Adipocyte (in vitro differentiated cells): ENCODE results near the gene CHD8.
A peak's percentile ranks its signal among the peaks of the same experiment; 100 is the strongest.

ENCODE experiments used
- DNase-seq: peaks from one replicate; pipeline ENCODE4 v3.0.0-alpha.2; 2015; ENCODE audit warnings: low read depth
- H3K27me3 ChIP-seq: replicated peaks from 2 replicates; pipeline ENCODE4 v1.7.0; 2013; ENCODE audit warnings: mild to moderate bottlenecking, low read length, moderate library complexity; ENCODE audit not compliant: control insufficient read depth, insufficient read depth
- H3K36me3 ChIP-seq: 2 replicates; pipeline ENCODE4 v1.7.0; 2013; ENCODE audit warnings: low read length, mild to moderate bottlenecking, moderate library complexity; ENCODE audit not compliant: control insufficient read depth, insufficient read depth, severe bottlenecking
- H3K4me1 ChIP-seq: 2 replicates; pipeline ENCODE4 v1.7.0; 2013; ENCODE audit warnings: mild to moderate bottlenecking, low read length, moderate library complexity; ENCODE audit not compliant: control insufficient read depth, insufficient read depth
- H3K4me3 ChIP-seq: 2 replicates; pipeline ENCODE4 v1.7.0; 2013; ENCODE audit warnings: mild to moderate bottlenecking, low read length, moderate library complexity
- H3K9ac ChIP-seq: 2 replicates; pipeline ENCODE4 v1.7.0; 2013; ENCODE audit warnings: mild to moderate bottlenecking, low read length, moderate library complexity
- H3K9me3 ChIP-seq: 2 replicates; pipeline ENCODE4 v1.7.0; 2013; ENCODE audit warnings: mild to moderate bottlenecking, low read length, moderate library complexity; ENCODE audit not compliant: control insufficient read depth

CHD8 gene

GRCh38 chr14:21455912-21456667 is at the start of gene CHD8:
Gene CHD8, minus strand, starts transcription at chr14:21456123. Its CDS starts 24,480 bp downstream, at chr14:21431643.
- H3K27me3 ChIP-seq = no peaks in the 10 kb centered on the region
- peaks cover 15% of the 10 kb centered on the region for H3K36me3 ChIP-seq
- peak within 1 kb of the TSS; percentile 99 for H3K9ac ChIP-seq
- no peaks in the 10 kb centered on the region for H3K9me3 ChIP-seq
- DNase-seq = peak; percentile 100
- H3K4me3 ChIP-seq = peak within 1 kb of the TSS; percentile 97
- peaks cover 7% of the 10 kb centered on the region for H3K4me1 ChIP-seq

- peaks cover 35% of the 10 kb centered on the region for H3K36me3 ChIP-seq
- no peaks in the 10 kb centered on the region for H3K9me3 ChIP-seq
- no peak overlapping the region for H3K4me3 ChIP-seq
- DNase-seq = no peak
- H3K27me3 ChIP-seq = no peaks in the 10 kb centered on the region
- H3K9ac ChIP-seq = no peak overlapping the region
- peaks cover 10% of the 10 kb centered on the region for H3K4me1 ChIP-seq
Measured at GRCh38 chr14:21505012-21505553, 49.2 kb upstream of the CHD8 start.

- Histone ChIP-seq H3K4me1 (peaks cover 7% of the 10 kb centered on the region), H3K36me3 (peaks cover 52% of the 10 kb centered on the region), H3K27me3 (no peaks in the 10 kb centered on the region), H3K4me3 (no peak overlapping the region), H3K9me3 (no peaks in the 10 kb centered on the region), H3K9ac (no peak overlapping the region)
- no peak for DNase-seq
Measured at GRCh38 chr14:21503376-21503775, 47.5 kb upstream of the CHD8 start.

GRCh38 chr14:21501568-21501967 is 45.6 kb upstream of the CHD8 start:
- Histone ChIP-seq H3K36me3 (peaks cover 69% of the 10 kb centered on the region), H3K4me3 (no peak overlapping the region), H3K27me3 (no peaks in the 10 kb centered on the region), H3K4me1 (peaks cover 16% of the 10 kb centered on the region), H3K9me3 (no peaks in the 10 kb centered on the region), H3K9ac (no peak overlapping the region)
- no peak for DNase-seq

GRCh38 chr14:21498540-21499526 is 42.9 kb upstream of the CHD8 start:
- no peaks in the 10 kb centered on the region for H3K9me3 ChIP-seq
- H3K4me1 ChIP-seq = peaks cover 30% of the 10 kb centered on the region
- no peaks in the 10 kb centered on the region for H3K27me3 ChIP-seq
- peaks cover 87% of the 10 kb centered on the region for H3K36me3 ChIP-seq
- H3K4me3 ChIP-seq = no peak overlapping the region
- peak; percentile 73 for DNase-seq
- H3K9ac ChIP-seq = no peak overlapping the region

GRCh38 chr14:21496453-21496852 is 40.5 kb upstream of the CHD8 start:
- peak; percentile 50 for DNase-seq
- Histone ChIP-seq H3K9me3 (no peaks in the 10 kb centered on the region), H3K4me3 (no peak overlapping the region), H3K27me3 (no peaks in the 10 kb centered on the region), H3K4me1 (peaks cover 30% of the 10 kb centered on the region), H3K36me3 (peaks cover 88% of the 10 kb centered on the region), H3K9ac (no peak overlapping the region)

- peaks cover 30% of the 10 kb centered on the region for H3K4me1 ChIP-seq
- DNase-seq = peak; percentile 53
- H3K4me3 ChIP-seq = no peak overlapping the region
- H3K27me3 ChIP-seq = no peaks in the 10 kb centered on the region
- peaks cover 88% of the 10 kb centered on the region for H3K36me3 ChIP-seq
- H3K9ac ChIP-seq = no peak overlapping the region
- no peaks in the 10 kb centered on the region for H3K9me3 ChIP-seq
Measured at GRCh38 chr14:21494902-21495762, 39.2 kb upstream of the CHD8 start.

- H3K27me3 ChIP-seq = no peaks in the 10 kb centered on the region
Measured at GRCh38 chr14:21486640-21487087, 30.7 kb upstream of the CHD8 start.

GRCh38 chr14:21476925-21477681 is 21.2 kb upstream of the CHD8 start, which contains the start of the genes RAB2B and TOX4:
Gene RAB2B, minus strand, starts transcription at chr14:21476959. Its CDS starts 87 bp downstream, at chr14:21476872.
Gene TOX4, plus strand, starts transcription at chr14:21477195. Its CDS starts 84 bp downstream, at chr14:21477279.
- Histone ChIP-seq H3K4me1 (peaks cover 19% of the 10 kb centered on the region), H3K4me3 (peak within 1 kb of the TSS; percentile 92), H3K27me3 (no peaks in the 10 kb centered on the region), H3K9me3 (no peaks in the 10 kb centered on the region), H3K9ac (peak within 1 kb of the TSS; percentile 90), H3K36me3 (peaks cover 35% of the 10 kb centered on the region)
- DNase-seq = peak; percentile 99

More at GRCh38 chr14:21486640-21487087, 30.7 kb upstream of the CHD8 start:
- peak; percentile 83 for DNase-seq
- Histone ChIP-seq H3K4me3 (peak overlapping the region; percentile 15), H3K9ac (no peak overlapping the region), H3K36me3 (peaks cover 48% of the 10 kb centered on the region), H3K9me3 (no peaks in the 10 kb centered on the region), H3K4me1 (peaks cover 19% of the 10 kb centered on the region)

GRCh38 chr14:21476523-21476924 is 20.6 kb upstream of the CHD8 start:
- Histone ChIP-seq H3K4me3 (peak overlapping the region; percentile 92), H3K36me3 (peaks cover 29% of the 10 kb centered on the region), H3K9ac (peak overlapping the region; percentile 88), H3K27me3 (no peaks in the 10 kb centered on the region), H3K4me1 (peaks cover 19% of the 10 kb centered on the region), H3K9me3 (no peaks in the 10 kb centered on the region)
- peak; percentile 89 for DNase-seq
